Measurements from ENCODE around the gene E2F1.

The E2F1 gene

GRCh38 chr20:33671573-33672288 is 14.5 kb downstream of the E2F1 start:
- DNase-seq (ENCODE audit: low read depth), result no peak

DNA sequence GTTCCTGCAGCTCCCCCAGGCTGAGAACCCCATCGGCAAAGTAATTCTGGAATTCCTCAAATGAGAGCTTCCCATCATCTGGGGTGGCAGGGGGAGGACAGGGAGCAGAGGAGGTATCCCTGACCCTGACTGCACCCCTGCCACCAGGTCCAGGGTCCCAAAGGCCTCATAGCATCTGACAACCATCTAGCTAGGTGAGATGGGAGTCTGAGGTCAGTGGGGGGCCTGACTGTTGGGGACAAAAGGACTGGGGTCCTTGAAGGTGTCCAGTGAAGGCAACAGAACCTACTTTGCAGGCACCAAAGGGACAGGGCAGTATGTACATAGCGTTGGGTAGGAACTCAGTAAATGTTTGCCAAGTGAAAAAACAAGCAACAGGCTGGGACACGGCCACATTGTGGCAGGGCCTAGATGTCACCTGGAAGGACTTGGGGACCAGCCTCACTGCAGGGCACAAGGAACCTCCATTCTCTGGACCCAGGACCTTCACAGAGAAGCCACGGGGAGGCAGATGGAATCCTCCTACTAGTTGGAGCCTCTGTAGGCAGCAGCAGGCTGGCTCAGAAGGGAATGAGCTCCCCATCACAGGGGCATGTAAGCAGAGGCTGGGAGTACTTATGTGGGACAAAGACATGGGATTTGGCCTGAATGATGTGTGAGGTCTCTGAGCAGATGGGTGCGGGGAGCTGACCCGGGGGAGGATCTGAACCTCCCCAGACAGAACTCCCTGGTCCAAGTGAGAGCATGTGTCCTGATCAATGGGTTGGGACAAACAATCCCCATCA is 15.3 kb downstream of the E2F1 start:
- DNase-seq (ENCODE audit: low read depth), result no peak

GRCh38 chr20:33669873-33670640 is 16.1 kb downstream of the E2F1 start:
- DNase-seq (ENCODE audit: low read depth), result no peak

DNA sequence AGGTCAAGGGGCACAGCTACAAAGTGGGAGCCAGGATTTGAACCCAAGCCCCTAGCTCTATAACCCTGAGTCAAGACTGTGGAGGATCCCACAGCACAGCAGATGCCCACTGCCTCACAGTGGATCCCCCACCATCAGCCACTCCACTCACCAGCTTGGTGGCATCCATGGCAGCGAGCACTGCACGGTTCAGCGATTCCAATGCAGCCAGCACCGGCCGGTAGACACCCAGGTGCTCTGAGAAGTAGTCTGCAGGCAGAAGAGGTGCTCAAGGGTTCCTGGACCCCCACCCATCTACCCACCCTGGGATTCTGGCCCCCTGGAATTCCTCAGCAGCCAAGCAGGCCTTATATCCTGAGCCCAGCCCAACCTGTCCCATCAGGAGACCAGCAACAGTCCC is 17.0 kb downstream of the E2F1 start:
- no peak for DNase-seq (ENCODE audit: low read depth)

DNA sequence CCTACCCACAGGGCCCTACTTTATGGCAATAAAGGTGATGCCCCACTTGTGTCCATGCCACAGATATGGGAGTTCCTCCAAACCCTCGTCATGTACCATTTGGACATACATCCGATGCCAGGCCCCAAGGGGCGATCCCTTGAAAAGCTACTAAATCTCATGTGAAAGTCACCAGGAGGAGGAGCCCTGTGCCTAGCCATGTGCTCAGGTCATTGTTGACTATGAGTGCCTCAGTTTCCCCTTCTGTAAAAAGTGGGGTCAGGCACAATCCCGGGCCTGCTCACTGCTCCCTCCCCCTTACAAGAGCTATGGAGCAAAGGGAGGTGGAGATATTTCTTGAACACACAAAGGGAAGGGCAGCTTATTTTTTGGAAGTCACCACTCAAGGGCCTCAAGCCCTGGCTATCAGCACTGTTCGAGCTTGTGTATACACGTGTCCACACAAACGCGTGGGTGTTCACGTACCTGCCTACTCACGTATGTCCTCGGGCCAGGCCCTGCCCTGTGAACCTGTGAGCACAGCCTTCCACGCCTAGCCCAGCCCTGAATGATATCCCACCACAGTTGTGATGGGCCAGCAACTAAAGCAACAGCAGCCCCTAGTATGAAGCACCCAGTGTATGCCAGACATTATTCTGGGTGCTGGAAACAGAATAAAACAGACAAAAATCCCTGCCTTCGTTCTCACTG is 17.6 kb downstream of the E2F1 start:
- no peak for DNase-seq (ENCODE audit: low read depth)

DNA sequence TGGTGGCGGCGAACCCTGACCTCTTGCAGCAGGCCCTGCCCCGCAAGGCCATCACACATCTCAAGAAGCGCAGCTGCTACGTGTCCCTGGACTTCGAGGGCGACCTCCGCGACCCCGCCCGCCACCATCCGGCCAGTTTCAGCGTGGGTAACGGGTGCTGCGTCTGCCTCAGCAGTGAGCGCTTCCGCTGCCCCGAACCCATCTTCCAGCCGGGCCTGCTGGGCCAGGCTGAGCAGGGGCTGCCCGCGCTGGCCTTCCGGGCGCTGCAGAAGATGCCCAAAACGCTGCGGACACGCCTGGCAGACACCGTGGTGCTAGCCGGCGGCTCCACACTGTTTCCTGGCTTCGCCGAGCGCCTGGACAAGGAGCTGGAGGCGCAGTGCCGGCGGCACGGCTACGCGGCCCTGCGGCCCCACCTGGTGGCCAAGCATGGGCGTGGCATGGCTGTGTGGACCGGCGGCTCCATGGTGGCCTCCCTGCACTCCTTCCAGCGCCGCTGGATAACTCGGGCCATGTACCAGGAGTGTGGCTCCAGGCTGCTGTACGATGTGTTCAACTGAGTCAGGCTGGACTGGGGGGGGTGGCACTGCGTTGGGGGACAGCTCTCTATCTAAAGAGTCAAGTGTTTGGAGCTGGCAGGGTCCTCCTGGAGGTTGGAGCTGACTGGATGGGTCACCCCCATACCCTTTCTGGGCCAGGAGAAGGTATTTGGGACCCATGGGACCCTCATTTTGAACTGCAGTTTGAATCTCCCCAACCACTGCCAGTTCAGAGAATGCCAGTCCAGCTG is 18.3 kb downstream of the E2F1 start:
- peak; percentile 72 for DNase-seq (ENCODE audit: low read depth)

DNA sequence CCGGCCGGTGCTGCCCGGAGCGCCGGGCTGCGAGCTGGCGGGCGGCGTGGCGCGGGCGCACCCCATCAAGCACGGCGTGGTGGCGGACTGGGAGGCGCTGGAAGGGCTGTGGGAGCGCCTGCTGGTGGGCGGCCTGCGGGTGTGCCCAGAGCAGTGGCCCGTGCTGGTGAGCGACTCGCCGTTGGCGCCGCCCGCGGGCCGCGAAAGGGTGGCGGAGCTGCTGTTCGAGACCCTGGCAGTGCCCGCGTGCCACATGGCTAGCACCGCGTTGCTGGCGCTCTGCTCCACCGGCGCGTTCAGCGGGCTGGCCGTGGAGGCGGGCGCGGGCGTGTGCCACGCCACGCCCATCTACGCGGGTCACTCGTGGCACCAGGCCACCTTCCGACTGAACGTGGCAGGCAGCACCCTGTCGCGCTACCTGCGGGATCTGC is 18.9 kb downstream of the E2F1 start:
- DNase-seq (ENCODE audit: low read depth), result peak; percentile 33

DNA sequence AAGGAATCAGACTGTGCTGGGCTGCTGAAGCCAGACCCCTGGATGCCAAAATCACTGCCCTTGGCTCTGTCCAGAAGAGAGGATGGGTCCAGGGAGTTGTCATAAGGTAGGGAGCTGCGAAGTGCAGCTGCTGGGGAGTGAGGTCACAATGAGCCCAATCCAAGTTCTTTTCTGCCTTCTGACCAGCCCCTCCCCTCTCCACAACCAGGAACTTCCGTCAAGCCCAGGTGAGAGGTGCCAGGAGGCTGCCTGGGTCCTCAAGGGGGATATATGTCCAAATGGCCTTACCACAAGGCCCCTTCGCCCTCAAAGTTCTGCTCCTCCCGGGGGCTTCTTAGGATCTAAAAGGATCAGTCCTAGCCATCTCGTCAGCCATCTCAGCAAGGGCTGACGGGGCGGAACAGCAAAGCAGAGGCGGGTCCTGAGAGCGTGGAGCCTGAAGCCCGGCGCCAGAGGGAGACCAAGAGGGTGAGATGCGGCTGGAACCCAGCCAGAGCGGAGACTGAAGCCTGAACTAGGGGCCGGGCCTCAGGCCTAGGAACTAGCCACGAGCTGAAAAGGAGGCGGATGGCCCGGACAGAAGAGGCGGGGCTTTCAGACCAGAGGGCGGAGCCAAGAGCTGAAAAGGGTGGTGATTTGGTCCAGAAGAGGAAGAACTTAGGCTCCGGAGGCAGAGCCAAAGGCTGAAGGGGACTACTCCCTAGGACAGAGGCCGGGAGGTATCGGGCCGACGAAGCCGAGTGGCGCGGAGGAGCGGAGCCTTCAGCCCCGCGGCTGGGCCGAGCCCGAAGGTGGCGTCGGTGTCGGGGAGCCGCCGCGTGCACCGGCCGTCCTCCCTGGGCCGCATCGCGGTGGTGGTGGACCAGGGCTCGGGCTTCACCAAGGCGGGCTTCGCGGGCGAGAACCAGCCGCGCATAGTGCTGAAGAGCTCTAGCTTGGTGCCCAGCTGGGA is 19.6 kb downstream of the E2F1 start, which contains the start of gene ACTL10:
ACTL10 (plus strand) TSS at position 651 of the 952 bp plus-strand sequence. CDS start 555 bp downstream, outside the sequence.
- DNase-seq (ENCODE audit: low read depth), result peak; percentile 70

GRCh38 chr20:33664762-33665144 is 21.4 kb downstream of the E2F1 start:
- no peak for DNase-seq (ENCODE audit: low read depth)

DNA sequence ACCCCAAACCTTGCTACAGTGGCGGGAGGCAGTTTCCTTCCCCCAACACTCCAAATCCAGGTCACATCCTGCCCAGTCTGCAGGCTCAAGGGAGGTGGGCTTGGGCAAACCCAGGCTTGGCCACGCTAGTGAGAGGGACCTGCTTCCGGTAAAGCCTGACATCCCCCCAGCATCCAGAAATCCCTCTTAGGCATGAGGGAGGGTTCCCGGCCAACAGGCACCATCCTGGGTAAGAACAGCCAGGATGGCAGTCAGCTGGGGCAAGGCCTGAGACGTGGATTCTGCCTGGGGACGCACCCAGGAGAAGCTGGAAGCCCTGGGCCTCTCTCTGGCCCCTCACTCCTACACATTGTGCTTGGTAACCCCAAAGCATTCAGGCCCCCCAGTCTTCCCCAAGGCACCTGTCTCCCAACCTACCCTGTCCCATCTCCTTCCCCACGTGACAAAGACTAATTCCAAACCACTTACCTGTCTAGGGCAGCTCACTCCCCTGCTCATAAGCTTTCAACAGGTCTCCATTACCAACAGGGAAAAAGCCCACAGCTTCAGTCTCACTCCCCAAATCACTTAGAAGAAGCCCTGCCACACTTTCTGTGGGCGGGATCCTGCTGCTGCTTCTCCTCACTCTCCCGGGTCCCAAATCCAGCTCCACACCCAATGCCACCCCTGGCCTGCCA is 22.0 kb downstream of the E2F1 start:
- no peak for DNase-seq (ENCODE audit: low read depth)

- peak; percentile 79 for DNase-seq (ENCODE audit: low read depth)
Observed at GRCh38 chr20:33663161-33664084, 22.8 kb downstream of the E2F1 start.

- DNase-seq (ENCODE audit: low read depth), result no peak
Observed at GRCh38 chr20:33662172-33662571, 24.0 kb downstream of the E2F1 start, which contains the start of gene C20orf144. TSS of gene C20orf144 (plus strand) at chr20:33662327. CDS start at chr20:33662346, 19 bp downstream.

- no peak for DNase-seq (ENCODE audit: low read depth)
Observed at GRCh38 chr20:33660685-33661058, 25.5 kb downstream of the E2F1 start.

- DNase-seq (ENCODE audit: low read depth), result no peak
Observed at GRCh38 chr20:33660035-33660684, 26.0 kb downstream of the E2F1 start.

- no peak for DNase-seq (ENCODE audit: low read depth)
Observed at GRCh38 chr20:33659341-33660034, 26.7 kb downstream of the E2F1 start.

DNA sequence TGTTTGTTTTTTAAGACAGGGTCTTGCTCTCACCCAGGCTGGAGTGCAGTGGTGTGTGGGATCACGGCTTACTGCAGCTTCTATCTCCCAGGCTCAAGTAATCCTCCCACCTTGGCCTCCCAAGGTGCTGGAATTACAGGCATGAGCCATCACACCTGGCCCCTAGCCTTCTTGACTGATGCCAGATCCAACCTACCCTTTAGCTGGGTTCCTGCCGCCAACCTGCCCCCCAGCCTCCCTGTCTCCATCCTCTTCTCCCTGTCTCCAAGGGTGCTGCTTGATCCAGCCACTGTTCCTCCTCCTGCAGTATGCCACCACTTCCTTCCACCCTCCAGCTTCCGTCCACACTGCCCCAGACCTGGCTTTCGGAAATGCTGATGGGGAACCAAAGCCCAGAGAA is 27.3 kb downstream of the E2F1 start:
- no peak for DNase-seq (ENCODE audit: low read depth)

- DNase-seq (ENCODE audit: low read depth), result no peak
Observed at GRCh38 chr20:33658510-33658909, 27.7 kb downstream of the E2F1 start.
